CD8-positive, alpha-beta memory T cell (primary cell): ENCODE results near the gene LRCH1. TPM values are rescaled to one million over a fixed set of nuclear protein-coding genes. Genes with fewer than 3 reads are reported as not detected.
A peak's percentile ranks its signal among the peaks of the same experiment; 100 is the strongest.

Experiments used
- CTCF ChIA-PET: fragments of 350-600 bp; sonication (Branson Sonifier 250); formaldehyde crosslinking; loops from one replicate; lab custom pipeline; 2021; ENCODE audit warnings: antibody characterized with exemption; lab: Charles Lee
- POLR2A ChIA-PET: fragments of 350-600 bp; sonication (Branson Sonifier 250); formaldehyde crosslinking; loops from one replicate; lab custom pipeline; 2021; ENCODE audit warnings: antibody characterized with exemption; lab: Charles Lee
- DNase-seq, 5 donors: peaks; one replicate each; pipeline versions ENCODE4 v3.0.0 to v3.0.0-alpha.2; 2020 to 2022; ENCODE audit warnings: mixed read lengths in 1 of 5
- H3K27ac ChIP-seq: one replicate; pipeline ENCODE4 v1.7.0; 2013; ENCODE audit warnings: low read depth, mild to moderate bottlenecking, low read length, moderate library complexity
- H3K27me3 ChIP-seq: 2 replicates; pipeline ENCODE4 v1.7.0; 2013; ENCODE audit warnings: low read length, mild to moderate bottlenecking; ENCODE audit not compliant: insufficient read depth, poor library complexity, severe bottlenecking
- H3K36me3 ChIP-seq: 2 replicates; pipeline ENCODE4 v1.7.0; 2013; ENCODE audit warnings: mild to moderate bottlenecking, low read length, moderate library complexity; ENCODE audit not compliant: insufficient read depth
- H3K4me1 ChIP-seq: 2 replicates; pipeline ENCODE4 v1.7.0; 2013; ENCODE audit warnings: mild to moderate bottlenecking, low read length, moderate library complexity; ENCODE audit not compliant: insufficient read depth
- H3K4me3 ChIP-seq: 2 replicates; pipeline ENCODE4 v1.7.0; 2013; ENCODE audit warnings: mild to moderate bottlenecking, low read length
- H3K9me3 ChIP-seq: 2 replicates; pipeline ENCODE4 v1.7.0; 2013; ENCODE audit warnings: mild to moderate bottlenecking, low read length
- H3K27ac Mint-ChIP-seq, 8 donors: one replicate each; pipeline ENCODE4 v1.8.0; 2020 to 2021; ENCODE audit warnings: mixed read lengths in 8 of 8, mild to moderate bottlenecking in 6 of 8, inconsistent platforms in 3 of 8, moderate library complexity in 3 of 8
- H3K27me3 Mint-ChIP-seq, 2 donors: one replicate each; pipeline ENCODE4 v1.8.0; 2020 to 2021; ENCODE audit warnings: mixed read lengths in 2 of 2, mild to moderate bottlenecking in 1 of 2, moderate library complexity in 1 of 2
- H3K36me3 Mint-ChIP-seq, 3 donors: one replicate each; pipeline ENCODE4 v1.8.0; 2020 to 2021; ENCODE audit warnings: mixed read lengths in 3 of 3, inconsistent platforms in 1 of 3, mild to moderate bottlenecking in 1 of 3
- H3K4me1 Mint-ChIP-seq, 3 donors: one replicate each; pipeline ENCODE4 v1.8.0; 2020 to 2021; ENCODE audit warnings: mixed read lengths in 3 of 3, inconsistent platforms in 1 of 3, mild to moderate bottlenecking in 1 of 3
- H3K4me3 Mint-ChIP-seq, 7 donors: one replicate each; pipeline ENCODE4 v1.8.0; 2020 to 2021; ENCODE audit warnings: mixed read lengths in 7 of 7, mild to moderate bottlenecking in 6 of 7, moderate library complexity in 4 of 7, inconsistent platforms in 2 of 7
- H3K9me3 Mint-ChIP-seq, 5 donors: one replicate each; pipeline ENCODE4 v1.8.0; 2020 to 2022; ENCODE audit warnings: mixed read lengths in 5 of 5, mild to moderate bottlenecking in 3 of 5, moderate library complexity in 2 of 5, inconsistent platforms in 1 of 5
- polyA plus RNA-seq: library from polyadenylated mRNA; unstranded; fragments of 300-500 nt; fragmentation: Illumina TruSeq; gene quantifications from one replicate; pipeline ENCODE4 v1.2.3, GENCODE V29; 2021
- total RNA-seq, 2 experiments: library from RNA; stranded (reverse); gene quantifications; one replicate each; pipeline ENCODE4 v1.2.3, GENCODE V29; 2021

Gene LRCH1
- total and polyA plus RNA-seq, 3 experiments from 2014 or later, result 4.9 to 17.8 (median 16.7) TPM

DNA sequence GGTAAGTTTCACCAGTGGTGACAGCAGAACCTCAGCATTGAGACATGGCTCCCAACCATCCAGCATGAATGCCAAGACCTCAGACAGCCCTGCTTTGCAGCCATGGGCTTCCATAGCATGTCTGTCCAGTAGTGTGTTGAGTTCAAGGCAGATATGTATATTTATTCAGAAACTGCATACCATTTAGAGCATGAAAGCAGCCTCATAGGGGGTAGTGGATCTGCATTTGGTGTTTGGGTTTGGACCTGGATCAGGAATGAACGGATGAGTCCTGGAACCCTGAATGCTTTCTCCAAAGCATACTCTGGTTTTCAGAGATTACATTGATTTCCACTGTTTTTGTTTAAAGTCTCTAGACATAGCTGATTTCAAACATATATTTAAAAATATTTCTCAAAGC lies 129.7 kb downstream of the LRCH1 start:
- Mint-ChIP-seq H3K27ac (no peak overlapping the region), H3K9me3 (no peaks in the 10 kb centered on the region), H3K27me3 (no peaks in the 10 kb centered on the region), H3K4me1 (peaks cover 9 to 19% (median 16%) of the 10 kb centered on the region in 3 donors), H3K4me3 (no peak overlapping the region), H3K36me3 (peaks cover 7 to 33% (median 7%) of the 10 kb centered on the region in 3 donors)
- ChIA-PET CTCF (interaction anchor here (1.1 kb wide), 1 partner anchor 131 kb away, joined by 3 read pairs; no protein-coding TSS in a partner anchor), POLR2A (no interaction called here)
- no peak for DNase-seq
- Histone ChIP-seq H3K9me3 (no peaks in the 10 kb centered on the region), H3K27me3 (no peaks in the 10 kb centered on the region), H3K27ac (no peak overlapping the region), H3K36me3 (no peaks in the 10 kb centered on the region), H3K4me3 (no peak overlapping the region), H3K4me1 (peaks cover 20% of the 10 kb centered on the region)

DNA sequence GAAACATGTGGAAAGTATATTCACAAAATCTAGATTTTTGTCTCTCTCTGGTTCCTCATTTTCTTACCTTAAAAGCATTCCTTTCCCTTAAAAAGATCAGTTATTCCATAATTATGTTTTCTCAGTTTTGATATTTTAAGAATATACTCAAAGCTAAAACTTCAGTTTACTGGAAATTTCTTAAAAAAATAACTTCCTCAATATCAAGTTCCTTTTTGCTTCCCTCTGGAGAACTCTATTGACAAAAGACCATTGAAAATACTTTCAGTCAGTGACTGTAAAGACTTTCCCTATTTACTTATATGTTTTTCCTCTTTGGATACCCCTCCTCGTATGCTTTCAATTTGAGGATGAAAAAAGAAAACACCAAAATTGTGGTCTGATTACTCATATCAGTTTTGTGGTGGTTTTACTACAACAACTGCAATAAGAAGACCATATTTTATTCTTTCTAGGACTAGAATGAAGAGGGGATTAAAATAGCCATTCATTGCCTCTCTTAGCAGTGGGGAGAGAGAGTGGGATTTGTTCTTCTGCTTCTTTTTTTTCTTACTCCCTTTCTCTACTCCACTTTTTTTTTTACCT lies 130.8 kb downstream of the LRCH1 start:
- Mint-ChIP-seq H3K4me1 (peaks cover 16 to 28% (median 24%) of the 10 kb centered on the region in 3 donors), H3K36me3 (peaks cover 7 to 35% (median 7%) of the 10 kb centered on the region in 3 donors), H3K4me3 (no peak overlapping the region), H3K27ac (peak overlapping the region in 1 of 8 donors; percentile 20), H3K27me3 (no peaks in the 10 kb centered on the region), H3K9me3 (no peaks in the 10 kb centered on the region)
- Histone ChIP-seq H3K4me3 (no peak overlapping the region), H3K9me3 (no peaks in the 10 kb centered on the region), H3K36me3 (no peaks in the 10 kb centered on the region), H3K4me1 (peaks cover 22% of the 10 kb centered on the region), H3K27ac (no peak overlapping the region), H3K27me3 (no peaks in the 10 kb centered on the region)
- DNase-seq, result no peak
- ChIA-PET CTCF (interaction anchor here (1.5 kb wide), 1 partner anchor 132 kb away, joined by 11 read pairs; no protein-coding TSS in a partner anchor), POLR2A (no interaction called here)

DNA sequence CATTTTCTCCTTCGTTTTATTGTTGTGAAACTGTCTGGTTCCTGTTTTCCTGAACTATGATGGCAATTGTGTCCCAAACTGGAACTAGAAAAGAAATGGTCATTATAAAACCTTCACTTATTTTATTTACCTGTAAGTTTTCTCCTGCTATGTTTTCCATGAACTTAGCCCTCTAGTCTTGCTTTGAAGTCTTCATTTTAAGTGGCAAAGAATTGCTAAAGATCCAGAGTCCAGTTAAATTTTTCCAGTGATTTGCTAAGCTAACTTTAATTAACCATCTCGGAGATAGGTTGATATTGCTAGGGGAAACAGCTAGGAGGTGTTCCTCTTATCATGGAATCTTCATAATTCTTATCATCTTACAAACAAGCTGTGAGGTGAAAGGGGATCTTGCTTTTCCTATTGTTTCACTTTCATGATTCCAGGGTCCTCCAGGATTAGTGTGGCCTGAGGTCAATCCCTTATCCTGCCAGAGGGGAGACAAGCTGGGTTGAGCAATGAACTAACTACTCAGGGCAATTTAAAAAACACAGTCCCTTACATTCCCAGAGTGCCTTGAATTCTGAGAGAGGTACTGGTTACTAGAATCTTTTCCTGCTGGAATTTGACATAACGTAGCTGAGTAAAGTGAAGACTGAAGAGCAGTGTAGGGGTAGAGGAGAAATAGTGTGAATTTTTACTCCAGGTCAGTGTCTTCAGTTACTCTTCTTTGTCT lies 131.5 kb downstream of the LRCH1 start:
- Mint-ChIP-seq H3K27me3 (no peaks in the 10 kb centered on the region), H3K4me3 (no peak overlapping the region), H3K4me1 (peaks cover 16 to 28% (median 24%) of the 10 kb centered on the region in 3 donors), H3K9me3 (no peaks in the 10 kb centered on the region), H3K36me3 (peaks cover 7 to 36% (median 7%) of the 10 kb centered on the region in 3 donors), H3K27ac (peak overlapping the region in 1 of 8 donors; percentile 20)
- H3K9me3 ChIP-seq, result no peaks in the 10 kb centered on the region
- no peak overlapping the region for H3K27ac ChIP-seq
- ChIA-PET POLR2A (no interaction called here), CTCF (interaction anchor here (1.5 kb wide), 1 partner anchor 133 kb away, joined by 11 read pairs; no protein-coding TSS in a partner anchor)
- peaks cover 15% of the 10 kb centered on the region for H3K4me1 ChIP-seq
- H3K36me3 ChIP-seq, result peaks cover 5% of the 10 kb centered on the region
- no peak for DNase-seq
- H3K27me3 ChIP-seq, result no peaks in the 10 kb centered on the region
- no peak overlapping the region for H3K4me3 ChIP-seq

DNA sequence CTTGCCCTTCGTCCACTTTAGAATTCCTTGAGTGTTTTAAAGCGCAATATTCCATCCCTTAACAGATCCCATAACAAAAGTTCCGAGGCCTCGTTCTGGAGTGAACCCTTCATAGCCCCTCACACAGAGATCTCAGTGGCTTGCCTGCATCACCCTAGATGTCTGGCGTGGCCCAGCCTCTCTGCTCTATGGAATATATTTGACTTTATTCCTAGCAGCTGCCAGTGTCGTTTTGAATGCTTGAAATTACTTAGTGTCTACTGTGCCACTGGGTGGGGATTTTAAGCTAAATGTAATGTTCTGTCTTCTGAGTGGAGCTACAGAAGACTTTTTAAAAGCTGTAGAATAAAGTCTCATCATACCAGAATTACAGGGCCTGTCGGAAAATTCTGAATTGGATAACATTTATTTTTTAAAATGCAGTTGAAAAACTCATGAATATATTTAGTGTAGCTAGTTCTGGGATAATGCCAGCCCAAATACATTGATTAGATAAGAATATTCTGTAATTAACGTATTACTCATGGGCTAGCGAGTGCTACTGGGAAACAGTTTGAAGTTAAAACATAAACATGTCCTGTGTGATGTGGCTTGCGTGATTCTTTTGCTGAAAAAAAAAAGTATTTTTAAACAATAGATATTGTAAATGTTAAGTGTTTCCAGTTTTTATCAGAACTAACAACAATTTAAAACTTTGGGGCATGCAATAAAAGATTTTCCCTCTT lies 132.2 kb downstream of the LRCH1 start:
- H3K27ac ChIP-seq, result no peak overlapping the region
- peaks cover 10% of the 10 kb centered on the region for H3K4me1 ChIP-seq
- Mint-ChIP-seq H3K27me3 (no peaks in the 10 kb centered on the region), H3K9me3 (no peaks in the 10 kb centered on the region), H3K36me3 (peaks cover 7 to 40% (median 7%) of the 10 kb centered on the region in 3 donors), H3K27ac (no peak overlapping the region), H3K4me3 (no peak overlapping the region), H3K4me1 (peaks cover 16 to 28% (median 24%) of the 10 kb centered on the region in 3 donors)
- H3K36me3 ChIP-seq, result peaks cover 8% of the 10 kb centered on the region
- no peak overlapping the region for H3K4me3 ChIP-seq
- ChIA-PET CTCF (interaction anchor here (1.5 kb wide), 1 partner anchor 134 kb away, joined by 11 read pairs; no protein-coding TSS in a partner anchor), POLR2A (no interaction called here)
- H3K27me3 ChIP-seq, result no peaks in the 10 kb centered on the region
- H3K9me3 ChIP-seq, result no peaks in the 10 kb centered on the region
- DNase-seq, result no peak

DNA sequence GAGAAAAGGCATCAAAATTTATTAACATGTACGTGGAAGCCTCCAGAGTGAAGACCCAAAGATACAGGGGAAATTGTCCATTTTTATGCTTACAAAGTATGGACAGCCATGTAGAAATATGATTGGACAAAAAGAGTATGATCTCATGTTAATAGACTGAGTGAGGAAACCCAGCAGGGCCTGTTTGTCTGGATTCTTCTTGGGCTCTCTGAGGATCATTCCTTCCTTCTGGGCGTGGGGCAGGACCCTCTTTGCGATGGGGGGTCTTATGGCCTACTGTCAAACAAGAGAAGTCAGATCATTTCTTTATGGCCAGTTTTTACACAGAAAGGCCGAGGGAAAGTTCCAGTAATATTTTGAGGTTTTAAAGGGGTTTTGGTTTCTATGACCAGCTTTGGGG lies 133.2 kb downstream of the LRCH1 start:
- Histone ChIP-seq H3K9me3 (no peaks in the 10 kb centered on the region), H3K4me3 (no peak overlapping the region), H3K27me3 (no peaks in the 10 kb centered on the region), H3K4me1 (peaks cover 6% of the 10 kb centered on the region), H3K36me3 (peaks cover 8% of the 10 kb centered on the region), H3K27ac (no peak overlapping the region)
- DNase-seq, result no peak
- Mint-ChIP-seq H3K4me3 (no peak overlapping the region), H3K4me1 (peaks cover 16 to 28% (median 24%) of the 10 kb centered on the region in 3 donors), H3K9me3 (no peaks in the 10 kb centered on the region), H3K36me3 (peaks cover 7 to 41% (median 7%) of the 10 kb centered on the region in 3 donors), H3K27ac (peak overlapping the region in 3 of 8 donors; percentile 18 to 66 (median 19)), H3K27me3 (no peaks in the 10 kb centered on the region)
- CTCF ChIA-PET, result no interaction called here
- POLR2A ChIA-PET, result no interaction called here

DNA sequence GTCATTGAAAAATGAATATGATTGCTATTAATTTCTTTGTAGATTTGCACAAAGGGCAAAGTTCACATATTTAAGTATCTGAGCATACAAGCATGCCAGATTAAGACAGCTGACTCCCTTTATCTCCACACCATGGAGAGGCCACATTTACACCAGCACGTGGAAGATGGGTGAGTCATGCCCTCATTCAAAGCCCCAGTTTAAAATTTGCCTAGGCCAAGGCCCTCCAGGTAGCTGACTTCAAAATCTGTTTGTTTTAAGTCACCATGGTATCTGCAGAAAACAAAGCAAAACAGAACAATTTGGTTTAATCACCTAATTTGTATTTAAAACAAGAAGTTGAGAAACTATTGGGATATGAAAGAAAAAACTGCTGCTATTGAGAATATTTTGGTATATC lies 134.8 kb downstream of the LRCH1 start:
- no peak overlapping the region for H3K4me3 Mint-ChIP-seq
- Histone ChIP-seq H3K36me3 (peaks cover 8% of the 10 kb centered on the region), H3K4me1 (peaks cover 6% of the 10 kb centered on the region), H3K27ac (no peak overlapping the region), H3K9me3 (no peaks in the 10 kb centered on the region), H3K27me3 (no peaks in the 10 kb centered on the region), H3K4me3 (no peak overlapping the region)
- no peaks in the 10 kb centered on the region for H3K9me3 Mint-ChIP-seq
- H3K4me1 Mint-ChIP-seq, result peaks cover 16 to 28% (median 24%) of the 10 kb centered on the region in 3 donors
- no peaks in the 10 kb centered on the region for H3K27me3 Mint-ChIP-seq
- CTCF ChIA-PET, result no interaction called here
- H3K27ac Mint-ChIP-seq, result peak overlapping the region in 1 of 8 donors; percentile 21
- DNase-seq, result no peak
- H3K36me3 Mint-ChIP-seq, result peaks cover 10 to 46% (median 10%) of the 10 kb centered on the region in 3 donors
- POLR2A ChIA-PET, result no interaction called here

DNA sequence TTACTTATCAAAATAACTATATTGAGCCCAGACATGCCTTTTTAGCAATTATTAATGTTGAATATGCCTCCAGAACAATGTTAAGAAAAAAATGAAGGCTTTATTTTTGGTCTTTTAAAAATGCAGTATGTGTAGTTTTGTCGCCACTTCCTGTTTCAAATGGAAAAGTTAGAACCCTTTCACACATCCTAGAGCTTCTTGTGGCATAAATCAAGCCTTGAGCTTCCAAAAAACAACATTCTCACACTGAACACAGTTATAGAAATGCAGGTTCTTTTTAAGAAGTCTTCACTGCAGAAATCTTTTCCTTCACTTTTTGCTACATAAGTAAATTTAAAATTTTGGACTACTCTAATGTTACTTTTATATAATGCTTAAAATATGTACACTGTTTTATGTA lies 135.3 kb downstream of the LRCH1 start:
- Mint-ChIP-seq H3K27me3 (no peaks in the 10 kb centered on the region), H3K27ac (no peak overlapping the region), H3K4me1 (peaks cover 15 to 28% (median 24%) of the 10 kb centered on the region in 3 donors), H3K4me3 (no peak overlapping the region), H3K36me3 (peaks cover 10 to 45% (median 10%) of the 10 kb centered on the region in 3 donors), H3K9me3 (no peaks in the 10 kb centered on the region)
- Histone ChIP-seq H3K27ac (no peak overlapping the region), H3K4me3 (no peak overlapping the region), H3K36me3 (peaks cover 8% of the 10 kb centered on the region), H3K27me3 (no peaks in the 10 kb centered on the region), H3K9me3 (no peaks in the 10 kb centered on the region), H3K4me1 (peaks cover 6% of the 10 kb centered on the region)
- ChIA-PET CTCF (no interaction called here), POLR2A (no interaction called here)
- DNase-seq, result no peak
